CD4-positive, alpha-beta T cell treated with Interleukin-15 for 4 hours (primary cell): ENCODE results near the gene FTSJ3.

Experiments
- DNase-seq: peaks from one replicate; pipeline ENCODE4 v3.0.0-alpha.2; 2020; ENCODE audit warnings: low spot score

The FTSJ3 gene

GRCh38 chr17:63842540-63843386 is 15.3 kb upstream of the FTSJ3 start, which contains the start of gene SMARCD2:
Gene SMARCD2 (minus strand): TSS chr17:63842685. CDS start chr17:63842674, 11 bp downstream.
- DNase-seq: peak; percentile 99

GRCh38 chr17:63842173-63842539 is 14.7 kb upstream of the FTSJ3 start:
- DNase-seq: no peak

GRCh38 chr17:63841350-63842172 is 14.1 kb upstream of the FTSJ3 start:
- no peak for DNase-seq

- no peak for DNase-seq
Observed at GRCh38 chr17:63840591-63841349, 13.3 kb upstream of the FTSJ3 start.

GRCh38 chr17:63838631-63839171 is 11.2 kb upstream of the FTSJ3 start:
- no peak for DNase-seq

GRCh38 chr17:63837962-63838600 is 10.6 kb upstream of the FTSJ3 start:
- no peak for DNase-seq

GRCh38 chr17:63837480-63837879 is 10.0 kb upstream of the FTSJ3 start:
- DNase-seq: no peak

GRCh38 chr17:63836811-63837210 is 9.3 kb upstream of the FTSJ3 start:
- DNase-seq: no peak

- no peak for DNase-seq
Observed at GRCh38 chr17:63835167-63835720, 7.8 kb upstream of the FTSJ3 start.

GRCh38 chr17:63834431-63835166 is 7.1 kb upstream of the FTSJ3 start:
- DNase-seq: peak; percentile 69

GRCh38 chr17:63833741-63834373 is 6.4 kb upstream of the FTSJ3 start:
- DNase-seq: no peak

GRCh38 chr17:63833026-63833740 is 5.7 kb upstream of the FTSJ3 start:
- no peak for DNase-seq

GRCh38 chr17:63832455-63832854 is 5.0 kb upstream of the FTSJ3 start:
- DNase-seq: no peak

- DNase-seq: no peak
Observed at GRCh38 chr17:63832014-63832413, 4.6 kb upstream of the FTSJ3 start.

GRCh38 chr17:63831505-63831904 is 4.0 kb upstream of the FTSJ3 start:
- no peak for DNase-seq

- no peak for DNase-seq
Observed at GRCh38 chr17:63830904-63831491, 3.5 kb upstream of the FTSJ3 start.

GRCh38 chr17:63830278-63830677 is 2.8 kb upstream of the FTSJ3 start:
- no peak for DNase-seq

- DNase-seq: no peak
Observed at GRCh38 chr17:63828936-63829335, 1.5 kb upstream of the FTSJ3 start.

- DNase-seq: no peak
Observed at GRCh38 chr17:63827801-63828221, 348 bp upstream of the FTSJ3 start.
